Measurements from ENCODE around the gene IL12RB1. TPM values are rescaled to one million over a fixed set of nuclear protein-coding genes. Genes with fewer than 3 reads are reported as not detected.

IL12RB1 gene
- polyA plus RNA-seq, 2 of the 4 experiments (the other 2 are of a cell fraction): not detected

DNA sequence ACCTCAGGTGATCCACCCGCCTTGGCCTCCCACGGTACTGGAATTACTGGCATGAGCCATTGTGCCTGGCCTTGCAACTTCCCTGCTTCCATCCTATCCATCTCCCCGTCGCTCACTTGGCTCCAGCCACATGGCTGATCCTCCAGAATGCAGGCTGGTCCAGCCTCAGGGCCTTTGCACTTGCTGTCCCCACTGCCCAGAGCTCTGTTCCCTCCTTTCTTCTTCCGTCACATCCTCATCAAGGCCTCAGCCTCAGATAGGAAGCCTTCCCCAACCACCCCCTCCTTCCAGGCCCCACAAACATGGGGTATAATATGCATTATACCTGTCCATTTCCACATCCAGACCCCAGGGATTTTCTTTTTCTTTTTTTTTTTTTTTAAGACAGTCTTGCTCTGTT lies 27.1 kb upstream of the IL12RB1 start:
- FAIRE-seq: no peak
- no peak overlapping the region for H3K4me3 ChIP-seq
- DNase-seq (ENCODE audit: low read depth in 1 of 2, low spot score in 1 of 2): no peak
- TF ChIP-seq, protein P1, sequence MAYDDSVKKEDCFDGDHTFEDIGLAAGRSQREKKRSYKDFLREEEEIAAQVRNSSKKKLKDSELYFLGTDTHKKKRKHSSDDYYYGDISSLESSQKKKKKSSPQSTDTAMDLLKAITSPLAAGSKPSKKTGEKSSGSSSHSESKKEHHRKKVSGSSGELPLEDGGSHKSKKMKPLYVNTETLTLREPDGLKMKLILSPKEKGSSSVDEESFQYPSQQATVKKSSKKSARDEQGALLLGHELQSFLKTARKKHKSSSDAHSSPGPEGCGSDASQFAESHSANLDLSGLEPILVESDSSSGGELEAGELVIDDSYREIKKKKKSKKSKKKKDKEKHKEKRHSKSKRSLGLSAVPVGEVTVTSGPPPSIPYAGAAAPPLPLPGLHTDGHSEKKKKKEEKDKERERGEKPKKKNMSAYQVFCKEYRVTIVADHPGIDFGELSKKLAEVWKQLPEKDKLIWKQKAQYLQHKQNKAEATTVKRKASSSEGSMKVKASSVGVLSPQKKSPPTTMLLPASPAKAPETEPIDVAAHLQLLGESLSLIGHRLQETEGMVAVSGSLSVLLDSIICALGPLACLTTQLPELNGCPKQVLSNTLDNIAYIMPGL (CRISPR knock-in tag; IDR thresholded peaks at IDR 0.05; ENCODE audit: borderline replicate concordance): no peak
- no peak for TF ChIP-seq SREBF2 (IDR thresholded peaks at IDR 0.05)
- no peak for TF ChIP-seq TFCP2L1 (CRISPR knock-in tag; IDR thresholded peaks at IDR 0.05)
- TF ChIP-seq ZNF302 (CRISPR knock-in tag; IDR thresholded peaks at IDR 0.05): no peak
- TF ChIP-seq HDAC2 (IDR thresholded peaks at IDR 0.05): no peak
- TF ChIP-seq ZSCAN20 (CRISPR knock-in tag; IDR thresholded peaks at IDR 0.05): no peak
- no peak for TF ChIP-seq FOSL2 (IDR thresholded peaks at IDR 0.05)
- no peak for TF ChIP-seq FOSL2 (CRISPR knock-in tag; IDR thresholded peaks at IDR 0.05)
- no peak for TF ChIP-seq ESRRA (IDR thresholded peaks at IDR 0.05; ENCODE audit: borderline replicate concordance, low read length)
- TF ChIP-seq HOXB5 (CRISPR knock-in tag; IDR thresholded peaks at IDR 0.05): no peak
- TF ChIP-seq POLR2A (IDR thresholded peaks at IDR 0.05; ENCODE audit: low read length): no peak
- TF ChIP-seq, protein P2, sequence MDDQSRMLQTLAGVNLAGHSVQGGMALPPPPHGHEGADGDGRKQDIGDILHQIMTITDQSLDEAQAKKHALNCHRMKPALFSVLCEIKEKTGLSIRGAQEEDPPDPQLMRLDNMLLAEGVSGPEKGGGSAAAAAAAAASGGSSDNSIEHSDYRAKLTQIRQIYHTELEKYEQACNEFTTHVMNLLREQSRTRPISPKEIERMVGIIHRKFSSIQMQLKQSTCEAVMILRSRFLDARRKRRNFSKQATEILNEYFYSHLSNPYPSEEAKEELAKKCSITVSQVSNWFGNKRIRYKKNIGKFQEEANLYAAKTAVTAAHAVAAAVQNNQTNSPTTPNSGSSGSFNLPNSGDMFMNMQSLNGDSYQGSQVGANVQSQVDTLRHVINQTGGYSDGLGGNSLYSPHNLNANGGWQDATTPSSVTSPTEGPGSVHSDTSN (IDR thresholded peaks at IDR 0.05): no peak
- no peak for TF ChIP-seq RARB (CRISPR knock-in tag; IDR thresholded peaks at IDR 0.05)
- H3K4me2 ChIP-seq: no peak overlapping the region
- ChIA-PET CTCF (interaction anchor here (0.6 to 2.1 kb wide), 19 partner anchors 9 to 215 kb away, joined by 3 to 12 read pairs (median 5); partner anchors contain the start of gene PIK3R2), POLR2A (interaction anchor here (1.0 kb wide), 1 partner anchor 39 kb away, joined by 6 read pairs; no protein-coding TSS in a partner anchor)
- ATAC-seq: no peak
- H3K27ac ChIP-seq: no peak overlapping the region
- H3K4me1 ChIP-seq: peaks cover 16% of the 10 kb centered on the region
- 87% methylated on average over 5 of the region's 5 CpGs for WGBS (ENCODE audit: missing lambda C conversion rate)
- H3K9me3 ChIP-seq: no peaks in the 10 kb centered on the region

DNA sequence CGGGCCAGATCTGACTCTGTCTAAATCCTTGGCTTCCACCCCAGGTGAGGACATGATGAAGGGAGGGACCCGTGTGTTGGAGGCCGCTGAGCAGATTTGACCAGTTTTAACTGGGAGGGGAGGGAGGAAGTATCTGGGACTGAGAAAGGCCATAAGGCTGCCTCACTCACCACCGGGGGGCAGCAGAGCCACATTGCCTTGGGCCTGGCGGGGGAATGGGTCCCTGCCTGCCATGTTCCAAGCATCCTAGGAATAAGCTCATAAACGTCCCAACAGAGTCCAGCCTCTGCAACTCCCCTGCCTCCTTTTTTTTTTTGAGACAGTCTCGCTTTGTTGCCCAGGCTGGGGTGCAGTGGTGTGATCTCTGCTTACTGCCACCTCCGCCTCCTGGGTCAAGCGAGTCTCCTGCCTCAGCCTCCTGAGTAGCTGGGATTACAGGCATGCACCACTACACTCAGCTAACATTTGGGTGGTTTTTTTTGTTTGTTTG lies 26.3 kb upstream of the IL12RB1 start:
- FAIRE-seq (no peak), DNase-seq (ENCODE audit: low read depth in 1 of 2, low spot score in 1 of 2) (peak; percentile 71 to 80), ATAC-seq (peak; percentile 74 to 86)
- 37% methylated on average over 9 of the region's 9 CpGs for WGBS (ENCODE audit: missing lambda C conversion rate)
- ChIA-PET POLR2A (interaction anchor here (0.5 to 1.0 kb wide), 3 partner anchors 39 to 64 kb away, joined by 3 to 6 read pairs (median 5); no protein-coding TSS in a partner anchor), CTCF (interaction anchor here (0.6 to 5.4 kb wide), 37 partner anchors 9 to 215 kb away, joined by 3 to 32 read pairs (median 4); partner anchors contain the start of gene PIK3R2)
- no peaks in the 10 kb centered on the region for H3K9me3 ChIP-seq
- no peak overlapping the region for H3K4me2 ChIP-seq
- peaks cover 19% of the 10 kb centered on the region for H3K4me1 ChIP-seq
- H3K27ac ChIP-seq: no peak overlapping the region
- no peak overlapping the region for H3K4me3 ChIP-seq
- TF ChIP-seq POLR2A (IDR thresholded peaks at IDR 0.05; ENCODE audit: low read length): no peak
- TF ChIP-seq EHMT2 (IDR thresholded peaks at IDR 0.05; ENCODE audit: low read depth): no peak
- TF ChIP-seq SMC3 (IDR thresholded peaks at IDR 0.05): peak; percentile 70
- TF ChIP-seq, protein P3, sequence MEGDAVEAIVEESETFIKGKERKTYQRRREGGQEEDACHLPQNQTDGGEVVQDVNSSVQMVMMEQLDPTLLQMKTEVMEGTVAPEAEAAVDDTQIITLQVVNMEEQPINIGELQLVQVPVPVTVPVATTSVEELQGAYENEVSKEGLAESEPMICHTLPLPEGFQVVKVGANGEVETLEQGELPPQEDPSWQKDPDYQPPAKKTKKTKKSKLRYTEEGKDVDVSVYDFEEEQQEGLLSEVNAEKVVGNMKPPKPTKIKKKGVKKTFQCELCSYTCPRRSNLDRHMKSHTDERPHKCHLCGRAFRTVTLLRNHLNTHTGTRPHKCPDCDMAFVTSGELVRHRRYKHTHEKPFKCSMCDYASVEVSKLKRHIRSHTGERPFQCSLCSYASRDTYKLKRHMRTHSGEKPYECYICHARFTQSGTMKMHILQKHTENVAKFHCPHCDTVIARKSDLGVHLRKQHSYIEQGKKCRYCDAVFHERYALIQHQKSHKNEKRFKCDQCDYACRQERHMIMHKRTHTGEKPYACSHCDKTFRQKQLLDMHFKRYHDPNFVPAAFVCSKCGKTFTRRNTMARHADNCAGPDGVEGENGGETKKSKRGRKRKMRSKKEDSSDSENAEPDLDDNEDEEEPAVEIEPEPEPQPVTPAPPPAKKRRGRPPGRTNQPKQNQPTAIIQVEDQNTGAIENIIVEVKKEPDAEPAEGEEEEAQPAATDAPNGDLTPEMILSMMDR (IDR thresholded peaks at IDR 0.05): peak; percentile 71
- TF ChIP-seq RAD21 (conservative IDR thresholded peaks at IDR 0.05 in 1 of 2, IDR thresholded peaks at IDR 0.05 in 1 of 2): peak; percentile 78 to 87

DNA sequence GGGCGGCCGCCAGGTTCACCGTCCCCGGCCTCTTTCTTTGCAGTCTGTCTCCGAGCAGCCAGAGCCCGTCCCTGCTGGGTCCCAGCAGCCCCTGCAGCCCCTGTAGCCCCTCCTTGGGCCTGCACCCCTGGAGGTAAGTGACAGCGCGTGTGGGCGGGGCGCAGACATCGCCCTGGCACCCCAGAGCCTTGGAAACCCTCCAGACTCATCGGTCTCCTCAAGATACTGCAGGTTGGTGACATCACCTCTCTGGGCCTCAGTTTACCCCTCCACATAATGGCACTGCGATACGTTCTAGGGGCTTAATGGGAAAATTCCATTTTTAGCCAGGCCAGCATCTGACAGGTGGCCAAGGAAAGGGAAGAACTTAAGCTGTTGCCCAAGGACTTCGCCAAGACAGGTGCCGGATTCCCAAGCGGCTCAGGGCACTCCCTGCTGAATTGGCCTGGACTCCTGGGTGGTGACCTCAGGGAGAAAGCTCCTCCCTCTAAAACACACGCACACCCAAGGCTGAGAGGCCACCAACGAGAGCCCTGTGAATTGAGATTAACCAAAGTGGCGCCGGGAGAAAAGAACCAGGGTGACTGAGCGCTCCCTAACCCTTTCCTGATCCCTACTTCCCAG lies 24.0 kb upstream of the IL12RB1 start:
- ChIA-PET CTCF (interaction anchor here (0.8 to 5.4 kb wide), 4 partner anchors 21 to 173 kb away, joined by 3 to 32 read pairs (median 8); no protein-coding TSS in a partner anchor), POLR2A (no interaction called here)
- TF ChIP-seq NFE2L2 (conservative IDR thresholded peaks at IDR 0.05; ENCODE audit: low read length): no peak
- TF ChIP-seq JUNB (IDR thresholded peaks at IDR 0.05): no peak
- TF ChIP-seq CHD2 (IDR thresholded peaks at IDR 0.05; ENCODE audit: low read length, partially characterized antibody): no peak
- TF ChIP-seq EHMT2 (IDR thresholded peaks at IDR 0.05; ENCODE audit: low read depth): no peak
- no peak for TF ChIP-seq CHD4 (IDR thresholded peaks at IDR 0.05; ENCODE audit: borderline replicate concordance)
- TF ChIP-seq, protein P4, sequence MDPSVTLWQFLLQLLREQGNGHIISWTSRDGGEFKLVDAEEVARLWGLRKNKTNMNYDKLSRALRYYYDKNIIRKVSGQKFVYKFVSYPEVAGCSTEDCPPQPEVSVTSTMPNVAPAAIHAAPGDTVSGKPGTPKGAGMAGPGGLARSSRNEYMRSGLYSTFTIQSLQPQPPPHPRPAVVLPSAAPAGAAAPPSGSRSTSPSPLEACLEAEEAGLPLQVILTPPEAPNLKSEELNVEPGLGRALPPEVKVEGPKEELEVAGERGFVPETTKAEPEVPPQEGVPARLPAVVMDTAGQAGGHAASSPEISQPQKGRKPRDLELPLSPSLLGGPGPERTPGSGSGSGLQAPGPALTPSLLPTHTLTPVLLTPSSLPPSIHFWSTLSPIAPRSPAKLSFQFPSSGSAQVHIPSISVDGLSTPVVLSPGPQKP (IDR thresholded peaks at IDR 0.05; ENCODE audit: low read depth, low read length): no peak
- no peak for TF ChIP-seq POLR2AphosphoS2 (conservative IDR thresholded peaks at IDR 0.05; ENCODE audit: low read length)
- TF ChIP-seq JUN (IDR thresholded peaks at IDR 0.05): no peak
- no peak for TF ChIP-seq MYC (IDR thresholded peaks at IDR 0.05; ENCODE audit: borderline replicate concordance, low read length)
- TF ChIP-seq ESRRA (IDR thresholded peaks at IDR 0.05; ENCODE audit: borderline replicate concordance, low read length): no peak
- TF ChIP-seq EP300 (IDR thresholded peaks at IDR 0.05): no peak
- peak overlapping the region; percentile 83 for H3K4me3 ChIP-seq
- H3K9me3 ChIP-seq: no peaks in the 10 kb centered on the region
- H3K4me1 ChIP-seq: peaks cover 16% of the 10 kb centered on the region
- DNase-seq (ENCODE audit: low read depth in 1 of 2, low spot score in 1 of 2): no peak
- H3K4me2 ChIP-seq: peak overlapping the region; percentile 93
- FAIRE-seq: no peak
- peak overlapping the region; percentile 78 to 90 for H3K27ac ChIP-seq
- 64% methylated on average over 16 of the region's 22 CpGs for WGBS (ENCODE audit: missing lambda C conversion rate)
- ATAC-seq: no peak

Data from A549 (cell line).